PFSK-1 (cell line): Measurements from ENCODE around the gene CSPG5.

Experiments
- FOXP2 ChIP-seq: optimal IDR thresholded peaks from 2 replicates; pipeline ENCODE3; 2011; ENCODE audit warnings: borderline replicate concordance, control low read depth, inconsistent platforms; ENCODE audit not compliant: insufficient read depth; ENCODE audit errors: extremely low read length, extremely low read depth
- POLR2AphosphoS5 ChIP-seq: IDR thresholded peaks from 2 replicates; pipeline ENCODE4 v1.6.1; 2012; ENCODE audit warnings: low read depth, mild to moderate bottlenecking, control low read depth, low read length, moderate library complexity
- TAF1 ChIP-seq: IDR thresholded peaks from 2 replicates; pipeline ENCODE4 v1.6.1; 2012; ENCODE audit warnings: low read length, control low read depth, borderline replicate concordance; ENCODE audit not compliant: insufficient read depth
- TF ChIP-seq, protein P1 (sequence below), 2 experiments: IDR thresholded peaks; 2 replicates each; pipeline versions ENCODE4 v1.6.1 to v1.8.0; 2011 to 2012; ENCODE audit warnings: low read depth in 2 of 2, low read length in 2 of 2, control low read depth in 1 of 2, inconsistent platforms in 1 of 2, mild to moderate bottlenecking in 1 of 2, moderate library complexity in 1 of 2; ENCODE audit not compliant: insufficient read depth in 1 of 2

DNA sequence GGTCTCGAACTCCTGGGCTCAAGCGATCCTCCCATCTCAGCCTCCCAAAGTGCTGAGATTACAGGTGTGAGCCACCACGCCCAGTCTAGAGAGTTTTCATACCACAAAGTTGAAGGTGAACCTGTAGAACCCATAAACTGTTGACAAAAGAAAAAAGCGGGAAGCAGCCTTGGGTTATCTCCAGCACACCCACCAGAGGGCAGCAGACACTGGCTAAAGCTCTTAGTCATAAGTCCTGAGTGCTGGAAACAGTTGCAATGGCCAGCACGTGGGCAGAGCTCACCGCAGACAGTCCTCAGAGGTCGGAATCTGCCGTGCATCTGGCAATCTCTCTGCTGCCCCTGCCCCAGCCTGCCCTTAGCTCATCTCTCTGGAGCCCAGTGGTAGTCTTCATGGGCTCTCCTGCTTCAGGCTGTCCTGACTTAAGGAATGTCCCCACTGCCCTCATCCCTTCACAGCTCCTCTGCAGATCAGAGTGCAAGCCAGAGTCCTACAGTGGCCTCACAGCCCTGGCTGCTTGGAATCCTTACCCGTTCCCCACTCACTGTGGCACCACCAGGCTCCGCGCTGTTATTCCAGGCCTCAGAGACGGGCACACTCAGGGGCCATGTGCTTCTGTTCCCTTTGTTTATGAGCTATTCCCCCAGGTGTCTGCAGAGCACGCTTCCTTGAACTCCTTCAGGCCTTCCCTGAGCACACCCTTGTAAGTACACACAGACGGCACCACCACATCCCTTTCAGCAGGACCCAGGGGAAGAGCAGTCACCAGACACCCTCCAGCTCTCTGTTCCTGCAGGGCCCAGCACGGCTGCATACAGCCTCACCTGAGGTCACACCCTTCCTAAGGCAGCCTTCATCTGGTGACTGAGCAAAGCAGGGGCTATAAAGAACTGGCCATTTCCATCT, 56.3 kb downstream of the CSPG5 start:
- TF ChIP-seq POLR2AphosphoS5 (no peak), TAF1 (no peak), FOXP2 (peak; percentile 28)
- TF ChIP-seq, protein P1, sequence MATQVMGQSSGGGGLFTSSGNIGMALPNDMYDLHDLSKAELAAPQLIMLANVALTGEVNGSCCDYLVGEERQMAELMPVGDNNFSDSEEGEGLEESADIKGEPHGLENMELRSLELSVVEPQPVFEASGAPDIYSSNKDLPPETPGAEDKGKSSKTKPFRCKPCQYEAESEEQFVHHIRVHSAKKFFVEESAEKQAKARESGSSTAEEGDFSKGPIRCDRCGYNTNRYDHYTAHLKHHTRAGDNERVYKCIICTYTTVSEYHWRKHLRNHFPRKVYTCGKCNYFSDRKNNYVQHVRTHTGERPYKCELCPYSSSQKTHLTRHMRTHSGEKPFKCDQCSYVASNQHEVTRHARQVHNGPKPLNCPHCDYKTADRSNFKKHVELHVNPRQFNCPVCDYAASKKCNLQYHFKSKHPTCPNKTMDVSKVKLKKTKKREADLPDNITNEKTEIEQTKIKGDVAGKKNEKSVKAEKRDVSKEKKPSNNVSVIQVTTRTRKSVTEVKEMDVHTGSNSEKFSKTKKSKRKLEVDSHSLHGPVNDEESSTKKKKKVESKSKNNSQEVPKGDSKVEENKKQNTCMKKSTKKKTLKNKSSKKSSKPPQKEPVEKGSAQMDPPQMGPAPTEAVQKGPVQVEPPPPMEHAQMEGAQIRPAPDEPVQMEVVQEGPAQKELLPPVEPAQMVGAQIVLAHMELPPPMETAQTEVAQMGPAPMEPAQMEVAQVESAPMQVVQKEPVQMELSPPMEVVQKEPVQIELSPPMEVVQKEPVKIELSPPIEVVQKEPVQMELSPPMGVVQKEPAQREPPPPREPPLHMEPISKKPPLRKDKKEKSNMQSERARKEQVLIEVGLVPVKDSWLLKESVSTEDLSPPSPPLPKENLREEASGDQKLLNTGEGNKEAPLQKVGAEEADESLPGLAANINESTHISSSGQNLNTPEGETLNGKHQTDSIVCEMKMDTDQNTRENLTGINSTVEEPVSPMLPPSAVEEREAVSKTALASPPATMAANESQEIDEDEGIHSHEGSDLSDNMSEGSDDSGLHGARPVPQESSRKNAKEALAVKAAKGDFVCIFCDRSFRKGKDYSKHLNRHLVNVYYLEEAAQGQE (IDR thresholded peaks at IDR 0.05; ENCODE audit: insufficient read depth in 1 of 2, low read depth in 2 of 2, low read length in 2 of 2), result no peak
